HUDEP-2 (cell line): ENCODE results near the gene KDM4B.

ENCODE experiments used
- DNase-seq, 76 experiments: peaks; one replicate each; lab custom pipeline; 2025; ENCODE audit not compliant: unreplicated experiment in 76 of 76; lab: John Stamatoyannopoulos, UW

KDM4B gene

GRCh38 chr19:5130371-5131030 is 161.6 kb downstream of the KDM4B start:
- DNase-seq: no peak

GRCh38 chr19:5131031-5131505 is 162.2 kb downstream of the KDM4B start:
- DNase-seq: no peak

DNA sequence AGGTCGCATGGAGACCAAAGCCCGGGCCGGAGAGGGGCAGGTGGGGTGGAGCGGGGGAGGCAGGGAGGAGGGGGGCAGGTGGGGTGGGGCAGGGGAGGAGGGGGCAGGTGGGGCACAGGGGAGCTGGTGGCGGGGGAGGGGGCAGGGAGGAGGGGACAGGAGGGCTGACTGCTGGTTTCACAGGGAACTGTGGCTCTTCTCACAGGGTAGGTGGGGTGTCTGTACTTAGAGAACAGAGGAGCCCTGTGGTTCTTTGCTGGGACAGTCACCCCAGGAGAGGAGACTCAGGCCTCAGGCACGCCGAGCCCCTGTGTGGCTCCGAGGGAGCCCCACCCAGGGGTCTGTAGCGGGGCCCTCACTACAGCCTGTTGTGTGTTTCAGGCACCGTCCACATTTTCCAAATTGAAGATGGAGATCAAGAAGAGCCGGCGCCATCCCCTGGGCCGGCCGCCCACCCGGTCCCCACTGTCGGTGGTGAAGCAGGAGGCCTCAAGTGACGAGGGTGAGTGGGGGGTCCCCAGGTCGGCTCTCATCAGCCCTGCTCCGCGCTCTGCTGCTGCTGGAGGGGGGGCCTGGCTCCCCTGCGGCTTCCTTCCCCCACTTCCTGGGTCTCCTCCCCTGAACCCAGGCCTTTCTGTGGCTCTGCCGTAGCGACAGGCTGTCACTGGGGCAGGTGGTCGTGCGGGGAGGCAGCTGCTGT is 162.7 kb downstream of the KDM4B start:
- DNase-seq: no peak

GRCh38 chr19:5132206-5132560 is 163.3 kb downstream of the KDM4B start:
- no peak for DNase-seq

DNA sequence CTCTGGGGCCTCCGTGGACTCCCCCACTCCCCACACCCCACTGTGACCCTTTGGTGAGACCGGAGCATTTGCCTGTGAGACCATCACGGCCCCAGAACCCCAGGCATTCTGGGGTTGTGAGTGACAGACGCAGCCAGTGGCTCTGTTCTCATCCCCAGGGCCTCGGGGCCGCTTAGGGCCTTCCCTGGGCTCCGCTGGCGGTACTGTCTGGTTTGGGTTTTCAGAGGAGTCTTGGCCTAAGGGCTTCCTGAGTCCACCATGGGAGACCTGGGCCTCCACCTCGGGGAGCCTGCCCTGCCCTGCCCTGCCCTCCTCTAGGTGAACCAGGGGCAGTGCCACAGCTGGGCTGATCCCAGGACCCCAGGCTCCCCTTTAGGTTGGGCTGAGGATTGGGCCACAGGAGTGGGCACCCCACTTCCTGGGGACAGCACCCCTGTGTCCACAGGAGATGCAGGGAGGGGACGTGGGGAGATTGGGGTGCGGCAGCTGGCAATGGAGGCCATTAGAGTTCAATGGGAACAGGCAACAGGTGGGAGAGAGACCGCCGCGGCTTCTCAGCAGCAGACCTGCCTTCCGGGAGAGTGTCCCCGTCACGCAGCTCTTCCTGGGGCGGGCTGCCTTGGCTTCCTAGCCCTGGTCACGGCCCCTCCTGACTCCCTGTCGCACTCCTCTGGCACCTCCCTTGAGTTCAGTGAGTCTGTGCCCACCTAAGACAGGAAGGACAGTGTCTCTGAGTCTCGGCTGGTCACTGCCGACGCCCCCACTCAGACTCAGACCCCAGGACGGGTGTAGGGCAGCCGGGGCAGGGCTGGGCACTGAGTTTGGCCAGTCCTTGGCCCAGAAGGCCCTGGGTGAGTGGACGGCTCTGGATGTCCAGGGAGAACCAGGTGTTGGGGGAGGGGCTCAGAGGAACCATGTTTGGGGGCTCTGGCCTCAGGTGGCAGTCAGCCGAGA is 164.1 kb downstream of the KDM4B start:
- no peak for DNase-seq

- no peak for DNase-seq
Observed at GRCh38 chr19:5133986-5134595, 165.2 kb downstream of the KDM4B start.

DNA sequence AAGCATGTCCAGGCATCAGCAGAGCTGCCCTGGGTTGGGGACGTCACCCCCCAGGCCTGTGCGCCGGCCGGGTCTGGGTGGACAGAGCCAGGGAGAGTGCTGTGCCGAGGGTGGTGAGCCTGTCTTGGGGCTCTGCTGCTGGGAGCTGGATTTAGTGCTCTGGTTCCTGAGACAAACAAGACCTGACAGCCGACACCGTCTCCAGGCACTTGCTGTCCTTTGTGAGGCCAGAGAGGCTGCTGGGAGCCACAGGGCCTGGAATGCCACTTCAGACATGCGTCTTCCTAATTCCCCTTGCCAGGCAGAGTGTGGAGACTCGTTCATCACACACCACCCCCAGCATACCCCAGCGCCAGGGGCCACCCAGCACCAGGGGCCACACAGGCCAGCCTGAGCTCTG is 165.8 kb downstream of the KDM4B start:
- DNase-seq: no peak

DNA sequence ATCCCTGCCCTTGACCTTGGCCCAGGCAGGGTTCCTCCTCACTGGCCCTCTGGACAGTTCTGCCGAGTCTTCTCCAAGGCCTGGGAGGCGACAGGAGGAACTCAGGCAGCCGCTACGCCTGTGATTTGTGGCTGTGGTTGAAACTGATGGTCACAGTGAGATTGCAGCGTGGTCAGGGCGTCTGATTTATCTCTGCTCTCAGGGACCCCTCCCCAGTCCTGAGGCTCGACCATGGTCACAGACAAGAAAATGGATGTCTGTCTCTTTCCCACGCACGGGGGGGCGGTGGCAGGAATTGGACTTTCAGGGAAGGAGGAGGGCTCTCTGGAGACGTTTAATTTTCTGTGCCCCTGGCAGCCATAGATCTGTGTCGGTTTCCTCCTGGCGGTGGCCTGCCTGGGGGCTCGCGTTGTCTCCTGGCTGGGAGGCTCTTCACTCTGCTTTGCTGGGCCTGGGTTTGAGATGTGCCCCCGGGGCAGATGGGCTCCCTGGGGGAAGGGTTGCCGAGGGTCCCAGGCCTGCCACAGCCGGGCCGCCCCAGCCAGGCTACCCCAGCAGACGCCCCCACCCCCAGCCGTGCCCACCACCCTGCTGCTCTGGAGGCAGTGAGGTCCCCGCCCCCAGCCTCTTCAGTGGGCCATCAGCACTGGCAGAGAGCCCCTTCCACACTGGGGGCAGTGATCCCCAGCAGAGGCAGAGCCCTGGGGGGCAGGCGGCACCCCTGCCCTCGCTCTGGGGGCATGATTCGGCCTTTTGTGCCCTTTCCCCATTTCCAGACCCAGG is 167.4 kb downstream of the KDM4B start:
- DNase-seq: no peak

- DNase-seq: no peak
Observed at GRCh38 chr19:5137114-5137513, 168.2 kb downstream of the KDM4B start.

DNA sequence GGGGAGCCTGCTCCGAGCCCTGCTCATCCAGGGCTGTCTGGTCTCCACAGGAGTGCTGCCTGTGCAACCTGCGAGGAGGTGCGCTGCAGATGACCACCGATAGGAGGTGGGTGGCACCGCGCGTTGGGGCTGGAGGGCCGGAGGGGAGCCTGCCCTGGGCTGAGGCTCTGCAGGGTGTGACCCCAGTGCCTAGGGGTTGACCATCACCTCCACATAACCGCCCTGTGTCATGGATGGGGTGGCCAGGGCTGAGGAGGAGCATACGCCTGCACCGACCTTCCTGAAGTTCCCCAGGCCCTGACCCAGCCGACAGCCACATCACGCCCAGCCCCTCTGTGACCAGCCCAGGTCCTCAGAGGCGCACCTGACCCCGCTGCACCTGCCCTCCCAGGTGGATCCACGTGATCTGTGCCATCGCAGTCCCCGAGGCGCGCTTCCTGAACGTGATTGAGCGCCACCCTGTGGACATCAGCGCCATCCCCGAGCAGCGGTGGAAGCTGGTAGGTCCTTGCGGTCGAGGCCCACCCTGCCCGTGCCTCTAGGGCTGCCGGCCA is 168.7 kb downstream of the KDM4B start:
- peak in 5 of 76 experiments; percentile 8 to 26 (median 11) for DNase-seq

- DNase-seq: peak in 4 of 76 experiments; percentile 7 to 19 (median 12)
Observed at GRCh38 chr19:5138606-5139582, 170.0 kb downstream of the KDM4B start.

GRCh38 chr19:5139583-5140325 is 170.8 kb downstream of the KDM4B start:
- DNase-seq: no peak

- DNase-seq: no peak
Observed at GRCh38 chr19:5141129-5141849, 172.4 kb downstream of the KDM4B start.

DNA sequence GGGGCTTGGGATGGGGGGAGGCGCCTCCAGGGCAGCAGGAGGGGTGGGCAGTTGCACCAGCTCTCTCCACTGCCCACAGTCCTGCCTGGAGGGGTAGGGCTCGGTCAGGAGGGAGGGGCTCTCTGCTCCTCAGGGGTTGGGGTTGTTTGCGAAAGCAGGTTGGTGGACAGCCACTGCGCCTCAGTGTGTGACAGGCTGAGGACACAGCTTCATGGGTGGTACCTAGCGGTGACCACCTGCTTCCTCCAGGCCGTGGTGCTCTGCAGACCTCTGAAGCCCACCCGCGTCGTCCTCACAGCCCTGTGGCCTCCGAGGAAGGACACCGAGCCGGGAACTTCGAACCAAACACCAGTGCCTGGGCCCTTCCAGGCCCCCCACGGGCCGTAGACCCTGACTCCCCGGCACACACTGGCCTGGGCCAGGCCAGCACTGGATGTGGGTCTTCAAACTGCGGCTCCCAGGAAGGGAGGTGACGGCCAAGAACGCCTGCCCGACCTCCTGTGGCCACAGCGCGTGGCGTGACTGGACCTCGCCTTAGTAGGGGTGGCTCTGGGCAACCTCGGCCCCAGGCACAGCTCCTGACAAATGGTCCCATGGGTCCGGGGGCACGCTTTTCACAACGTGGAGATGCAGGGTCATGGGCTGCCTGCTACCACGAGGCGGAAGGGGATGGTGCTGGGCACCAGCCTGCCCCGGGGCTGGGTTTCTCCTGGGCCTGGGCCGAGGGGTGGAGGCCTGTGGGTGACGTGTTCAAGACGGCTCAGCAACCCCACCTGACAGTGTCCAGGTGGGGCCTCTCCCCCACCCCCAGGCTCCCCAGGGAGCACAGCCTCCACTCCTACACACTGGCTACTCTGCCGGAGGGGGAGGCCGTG is 173.2 kb downstream of the KDM4B start:
- DNase-seq: no peak

GRCh38 chr19:5142725-5143097 is 173.8 kb downstream of the KDM4B start:
- DNase-seq: peak in 2 of 76 experiments; percentile 22 to 45
